RWPE2 (cell line): ENCODE data around the gene FAM107B.

Experiments
- ATAC-seq: fragments of 200-7000 bp; cut with Tn5 transposase; 3 replicates; pipeline ENCODE4 v1.9.1; 2021; ENCODE audit warnings: low read depth
- DNase-seq: peaks from one replicate; pipeline ENCODE4 v3.0.0-alpha.2; 2020; ENCODE audit warnings: low spot score
- H3K27ac ChIP-seq: fragments of 450-650 bp; 2 replicates; pipeline ENCODE4 v1.5.1; 2017; ENCODE audit warnings: mild to moderate bottlenecking; ENCODE audit not compliant: poor library complexity, severe bottlenecking
- H3K27me3 ChIP-seq: fragments of 250-450 bp; sonication (Bioruptor Pico); 2 replicates; pipeline ENCODE4 v1.5.1; 2021; ENCODE audit warnings: mild to moderate bottlenecking, moderate library complexity; ENCODE audit not compliant: insufficient read depth, poor library complexity, severe bottlenecking
- H3K36me3 ChIP-seq: fragments of 250-450 bp; sonication (Bioruptor Pico); 2 replicates; pipeline ENCODE4 v1.5.1; 2020; ENCODE audit warnings: low read depth, mild to moderate bottlenecking, moderate library complexity
- H3K4me1 ChIP-seq: fragments of 250-450 bp; sonication (Bioruptor Pico); 2 replicates; pipeline ENCODE4 v1.5.1; 2021; ENCODE audit warnings: mild to moderate bottlenecking, moderate library complexity; ENCODE audit not compliant: insufficient read depth, poor library complexity, severe bottlenecking
- H3K4me3 ChIP-seq: fragments of 250-450 bp; sonication (Bioruptor Pico); 2 replicates; pipeline ENCODE4 v1.5.1; 2021; ENCODE audit warnings: mild to moderate bottlenecking, moderate library complexity; ENCODE audit not compliant: severe bottlenecking
- H3K9me3 ChIP-seq: fragments of 250-450 bp; sonication (Bioruptor Pico); 2 replicates; pipeline ENCODE4 v1.5.1; 2021; ENCODE audit warnings: mild to moderate bottlenecking, moderate library complexity; ENCODE audit not compliant: severe bottlenecking
- CTCF ChIP-seq: fragments of 450-650 bp; IDR thresholded peaks from one replicate; pipeline ENCODE4 v1.5.1; 2017; ENCODE audit warnings: mild to moderate bottlenecking, moderate library complexity; ENCODE audit not compliant: poor library complexity, severe bottlenecking

The FAM107B gene

GRCh38 chr10:14653271-14654161, 121.2 kb downstream of the FAM107B start:
- Histone ChIP-seq H3K27me3 (no peaks in the 10 kb centered on the region), H3K27ac (peak overlapping the region; percentile 51), H3K4me1 (peaks cover 34% of the 10 kb centered on the region), H3K36me3 (no peaks in the 10 kb centered on the region), H3K4me3 (no peak overlapping the region), H3K9me3 (no peaks in the 10 kb centered on the region)
- ATAC-seq = peak; percentile 76
- TF ChIP-seq CTCF = no peak
- peak; percentile 65 for DNase-seq

GRCh38 chr10:14652816-14653215, 121.9 kb downstream of the FAM107B start:
- Histone ChIP-seq H3K27me3 (no peaks in the 10 kb centered on the region), H3K4me3 (no peak overlapping the region), H3K4me1 (peaks cover 29% of the 10 kb centered on the region), H3K27ac (peak overlapping the region; percentile 51), H3K9me3 (no peaks in the 10 kb centered on the region), H3K36me3 (no peaks in the 10 kb centered on the region)
- ATAC-seq (no peak), DNase-seq (no peak)
- no peak for TF ChIP-seq CTCF

GRCh38 chr10:14652067-14652466, 122.6 kb downstream of the FAM107B start:
- Histone ChIP-seq H3K9me3 (no peaks in the 10 kb centered on the region), H3K4me1 (peaks cover 24% of the 10 kb centered on the region), H3K27me3 (no peaks in the 10 kb centered on the region), H3K27ac (no peak overlapping the region), H3K4me3 (no peak overlapping the region), H3K36me3 (no peaks in the 10 kb centered on the region)
- no peak for TF ChIP-seq CTCF
- ATAC-seq (no peak), DNase-seq (no peak)

- Histone ChIP-seq H3K4me3 (no peak overlapping the region), H3K4me1 (peaks cover 23% of the 10 kb centered on the region), H3K27ac (no peak overlapping the region), H3K9me3 (no peaks in the 10 kb centered on the region), H3K36me3 (no peaks in the 10 kb centered on the region), H3K27me3 (no peaks in the 10 kb centered on the region)
- TF ChIP-seq CTCF = no peak
- no peak for DNase-seq
- no peak for ATAC-seq
Observed at GRCh38 chr10:14649739-14650138, 125.0 kb downstream of the FAM107B start.

GRCh38 chr10:14648946-14649345, 125.8 kb downstream of the FAM107B start:
- DNase-seq = no peak
- Histone ChIP-seq H3K4me1 (peaks cover 15% of the 10 kb centered on the region), H3K9me3 (no peaks in the 10 kb centered on the region), H3K27me3 (no peaks in the 10 kb centered on the region), H3K4me3 (no peak overlapping the region), H3K27ac (no peak overlapping the region), H3K36me3 (no peaks in the 10 kb centered on the region)
- no peak for TF ChIP-seq CTCF
- ATAC-seq = peak; percentile 22; the same call in 1 of the 3 replicates
